HL-60/S4 treated with phorbol 12-myristate 13-acetate at 8.2 ng/mL for 4 days and 3 days (cell line): ENCODE measurements around the gene DLL3.

Experiments used
- in situ Hi-C: fragments of 300-500 bp; cut with MboI; formaldehyde crosslinking; loops from 2 replicates; pipeline ENCODE4 v1.15.0; 2022; ENCODE audit warnings: low sequenced_read_pairs

Gene DLL3

DNA sequence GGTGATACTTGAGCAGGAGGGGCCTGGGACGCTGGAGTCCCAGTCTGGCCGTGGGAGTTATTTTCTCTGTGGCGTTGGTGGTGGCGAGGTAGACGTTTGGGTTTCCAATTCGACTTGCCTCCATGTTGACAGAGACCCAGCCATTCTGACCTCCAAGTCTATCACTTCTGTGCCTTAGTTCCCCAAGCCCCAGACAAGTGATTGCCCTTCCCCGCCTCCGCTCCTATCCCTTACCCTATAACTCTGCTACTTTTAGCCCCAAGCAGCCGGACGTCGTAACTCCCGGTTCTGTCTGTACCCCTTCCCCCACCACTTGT, 17.6 kb upstream of the DLL3 start:
- in situ Hi-C loops, result no loop called here

GRCh38 chr19:39481676-39482075, 17.1 kb upstream of the DLL3 start:
- in situ Hi-C loops, result no loop called here

DNA sequence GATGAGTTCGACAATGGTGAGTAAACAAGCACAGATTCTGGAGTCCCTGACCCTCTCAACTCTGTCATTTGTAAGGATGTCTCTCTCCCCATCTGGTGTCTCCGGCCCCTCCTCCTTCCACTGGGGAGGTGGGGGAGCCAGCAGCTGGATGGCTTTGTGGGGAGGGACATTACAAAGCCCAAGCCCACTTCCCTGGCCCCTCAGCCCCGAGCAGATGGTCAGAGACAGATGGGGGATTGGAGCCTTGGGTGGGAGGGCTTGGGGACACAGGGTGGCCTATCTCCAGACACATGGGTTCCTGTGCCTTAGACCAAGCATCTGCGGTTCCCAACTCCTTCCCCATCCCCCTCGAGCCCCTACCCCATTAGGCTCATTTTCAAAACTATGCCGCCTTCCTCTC, 15.6 kb upstream of the DLL3 start:
- in situ Hi-C loops, result no loop called here

- in situ Hi-C loops, result no loop called here
Observed at GRCh38 chr19:39489756-39490155, 9.0 kb upstream of the DLL3 start.

DNA sequence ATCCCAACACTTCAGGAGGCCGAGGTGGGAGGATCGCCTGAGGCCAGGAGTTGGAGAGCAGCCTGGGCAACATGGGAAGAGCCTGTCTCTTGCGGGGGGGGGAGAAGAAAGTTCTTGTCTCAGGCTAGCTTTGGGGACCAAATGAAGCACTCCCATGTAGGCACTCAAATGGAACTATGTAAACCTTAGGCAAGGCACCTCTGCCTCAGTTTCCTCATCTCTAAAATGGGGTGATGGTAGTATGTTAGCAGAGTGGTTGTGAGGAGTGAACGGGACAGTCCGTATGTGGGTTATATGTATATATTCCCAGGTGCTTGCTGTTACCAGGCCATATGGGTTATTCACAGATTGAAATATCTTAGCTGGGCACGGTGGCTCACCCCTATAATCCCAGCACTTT, 6.5 kb upstream of the DLL3 start:
- in situ Hi-C loops, result no loop called here

GRCh38 chr19:39492788-39493187, 6.0 kb upstream of the DLL3 start:
- in situ Hi-C loops, result no loop called here

GRCh38 chr19:39494661-39495060, 4.1 kb upstream of the DLL3 start:
- in situ Hi-C loops, result no loop called here

GRCh38 chr19:39496063-39496462, 2.7 kb upstream of the DLL3 start:
- in situ Hi-C loops, result no loop called here

- in situ Hi-C loops, result no loop called here
Observed at GRCh38 chr19:39497701-39497995, 1.1 kb upstream of the DLL3 start.

- in situ Hi-C loops, result no loop called here
Observed at GRCh38 chr19:39497996-39498797, 550 bp upstream of the DLL3 start.

DNA sequence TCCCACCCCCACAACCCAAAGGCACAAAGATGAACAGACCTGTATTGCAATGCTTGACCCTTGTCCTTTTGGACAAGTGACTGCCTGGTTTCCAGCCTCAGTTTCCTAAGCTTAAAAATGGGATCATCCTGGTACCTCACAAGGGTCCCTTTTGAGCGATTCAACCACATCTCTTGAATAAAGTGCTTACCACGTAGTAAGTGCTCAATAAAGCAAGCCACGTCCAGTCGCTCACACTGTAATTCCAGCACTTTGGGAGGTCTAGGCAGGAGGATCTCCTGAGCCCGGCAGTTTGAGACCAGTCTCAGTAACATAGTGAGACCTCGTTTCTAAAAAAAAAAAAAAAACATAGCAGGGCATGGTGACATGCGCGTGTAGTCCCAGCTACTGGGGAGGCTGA, 1.2 kb downstream of the DLL3 start:
- in situ Hi-C loops, result no loop called here

DNA sequence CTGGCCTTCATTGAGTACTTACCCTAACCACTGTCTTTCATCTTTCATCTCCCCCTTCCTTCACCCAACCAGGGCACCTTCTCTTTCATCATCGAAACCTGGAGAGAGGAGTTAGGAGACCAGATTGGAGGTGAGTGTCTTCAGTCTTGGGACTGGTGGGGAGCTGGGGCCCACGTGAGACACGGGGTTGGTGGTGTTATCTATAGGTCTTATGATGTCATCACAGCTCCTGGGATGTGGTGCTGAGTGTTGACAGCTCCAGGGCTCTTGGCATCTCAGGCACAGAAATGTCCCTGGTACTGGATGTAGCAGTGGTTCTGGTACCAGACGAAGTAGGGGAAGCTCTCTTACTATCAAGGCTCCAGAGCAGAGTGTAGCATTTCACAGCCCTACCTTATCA, 1.8 kb downstream of the DLL3 start:
- in situ Hi-C loops, result no loop called here

GRCh38 chr19:39501340-39501739, 2.6 kb downstream of the DLL3 start:
- in situ Hi-C loops, result no loop called here

DNA sequence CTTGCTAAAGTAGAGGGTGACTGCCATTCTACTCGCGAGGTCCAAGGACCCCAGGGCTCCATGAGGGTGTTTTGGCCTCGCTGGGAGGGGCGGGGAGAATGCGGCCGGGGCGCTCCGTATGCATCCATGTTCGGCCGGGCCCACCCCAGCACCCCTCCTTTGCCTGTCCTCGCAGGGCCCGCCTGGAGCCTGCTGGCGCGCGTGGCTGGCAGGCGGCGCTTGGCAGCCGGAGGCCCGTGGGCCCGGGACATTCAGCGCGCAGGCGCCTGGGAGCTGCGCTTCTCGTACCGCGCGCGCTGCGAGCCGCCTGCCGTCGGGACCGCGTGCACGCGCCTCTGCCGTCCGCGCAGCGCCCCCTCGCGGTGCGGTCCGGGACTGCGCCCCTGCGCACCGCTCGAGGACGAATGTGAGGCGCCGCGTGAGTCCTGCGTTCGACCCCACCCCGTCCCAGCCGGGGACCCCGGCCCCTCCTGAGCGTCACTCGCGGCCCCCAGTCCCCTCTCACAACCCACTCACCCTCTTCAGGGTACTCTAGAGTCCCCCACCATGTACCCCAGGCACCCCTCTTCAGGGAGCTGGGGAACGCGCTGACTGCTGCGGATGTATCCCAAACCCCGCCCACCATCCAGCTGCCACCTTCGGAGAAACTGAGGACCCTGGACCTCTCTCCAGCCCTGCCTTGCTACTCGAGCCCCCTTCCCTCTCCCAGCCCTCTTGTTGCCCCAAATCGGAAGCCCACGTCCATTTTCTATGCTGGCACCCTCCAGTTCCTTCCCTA, 4.1 kb downstream of the DLL3 start:
- in situ Hi-C loops, result no loop called here

DNA sequence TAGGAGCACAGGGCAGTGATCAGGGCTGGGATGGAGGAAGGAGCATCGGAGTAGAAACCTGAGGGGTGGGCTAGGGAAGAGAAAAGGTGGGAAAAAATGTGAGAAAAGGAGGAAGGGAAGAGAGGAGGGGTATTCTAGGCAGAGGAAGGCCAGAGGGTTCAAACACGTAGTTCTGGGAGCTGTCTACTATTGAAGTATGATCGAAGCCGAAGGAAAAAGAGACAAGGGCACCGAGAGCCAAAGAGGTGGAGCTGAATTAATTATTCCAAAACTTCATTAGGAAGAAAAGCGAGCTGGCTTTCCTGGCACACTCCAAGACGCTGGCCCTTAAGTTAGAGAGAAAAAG, 7.8 kb downstream of the DLL3 start:
- in situ Hi-C loops, result no loop called here

DNA sequence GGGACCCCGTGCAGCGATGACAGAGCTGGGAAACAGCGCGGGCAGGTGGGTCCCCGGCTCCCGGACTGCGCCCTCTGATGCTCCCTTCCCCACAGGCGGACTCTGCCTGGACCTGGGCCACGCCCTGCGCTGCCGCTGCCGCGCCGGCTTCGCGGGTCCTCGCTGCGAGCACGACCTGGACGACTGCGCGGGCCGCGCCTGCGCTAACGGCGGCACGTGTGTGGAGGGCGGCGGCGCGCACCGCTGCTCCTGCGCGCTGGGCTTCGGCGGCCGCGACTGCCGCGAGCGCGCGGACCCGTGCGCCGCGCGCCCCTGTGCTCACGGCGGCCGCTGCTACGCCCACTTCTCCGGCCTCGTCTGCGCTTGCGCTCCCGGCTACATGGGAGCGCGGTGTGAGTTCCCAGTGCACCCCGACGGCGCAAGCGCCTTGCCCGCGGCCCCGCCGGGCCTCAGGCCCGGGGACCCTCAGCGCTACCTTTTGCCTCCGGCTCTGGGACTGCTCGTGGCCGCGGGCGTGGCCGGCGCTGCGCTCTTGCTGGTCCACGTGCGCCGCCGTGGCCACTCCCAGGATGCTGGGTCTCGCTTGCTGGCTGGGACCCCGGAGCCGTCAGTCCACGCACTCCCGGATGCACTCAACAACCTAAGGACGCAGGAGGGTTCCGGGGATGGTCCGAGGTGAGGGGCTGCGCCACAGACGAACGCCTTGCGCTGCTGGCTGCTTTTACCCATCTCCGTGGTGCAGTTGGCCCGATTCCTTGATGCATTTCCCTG, 8.4 kb downstream of the DLL3 start:
- in situ Hi-C loops, result no loop called here

- in situ Hi-C loops, result no loop called here
Observed at GRCh38 chr19:39507715-39508364, 9.1 kb downstream of the DLL3 start.

DNA sequence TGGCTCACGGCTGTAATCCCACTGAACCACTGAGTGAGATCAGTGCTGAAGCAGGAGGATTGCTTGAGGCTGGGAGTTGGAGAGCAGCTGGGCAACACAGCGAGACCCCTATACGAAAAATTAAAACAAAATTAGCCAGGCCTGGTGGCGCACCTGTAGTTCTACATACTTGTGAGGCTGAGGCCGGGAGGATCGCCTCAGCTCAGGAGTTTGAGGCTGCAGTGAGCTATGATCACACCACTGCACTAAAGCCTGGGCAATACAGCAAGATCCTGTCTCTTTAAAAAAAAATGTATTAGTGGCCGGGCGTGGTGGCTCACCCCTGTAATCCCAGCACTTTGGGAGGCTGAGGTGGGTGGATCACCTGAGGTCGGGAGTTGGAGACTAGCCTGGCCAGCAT, 9.9 kb downstream of the DLL3 start:
- in situ Hi-C loops, result no loop called here

- in situ Hi-C loops, result no loop called here
Observed at GRCh38 chr19:39509233-39509632, 10.5 kb downstream of the DLL3 start.

DNA sequence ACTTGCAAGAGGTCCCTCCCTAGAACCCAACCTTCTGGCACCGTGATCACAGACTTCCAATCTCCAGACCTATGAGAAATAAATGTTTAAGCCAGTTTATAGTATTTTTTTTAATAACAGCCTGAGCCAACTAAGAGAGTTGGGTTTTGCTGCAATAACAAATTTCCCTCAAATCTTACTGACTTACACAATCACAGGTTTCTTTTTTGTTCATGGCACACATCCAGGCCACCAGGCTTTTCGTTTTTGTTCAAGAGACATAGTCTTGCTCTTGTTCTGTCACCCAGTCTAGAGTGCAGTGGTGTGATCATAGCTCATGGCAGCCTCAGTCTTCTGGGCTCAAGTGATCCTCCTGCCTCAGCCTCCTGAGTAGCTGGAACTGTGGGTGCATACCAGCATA, 14.2 kb downstream of the DLL3 start:
- in situ Hi-C loops, result no loop called here

GRCh38 chr19:39514840-39515550, 16.2 kb downstream of the DLL3 start, which contains the start of gene SELENOV:
TSS of gene SELENOV (plus strand) at chr19:39515139. CDS start at chr19:39515213, 74 bp downstream.
- in situ Hi-C loops, result no loop called here
